B cell (primary cell): ENCODE results near the gene CABLES2. TPM values are rescaled to one million over a fixed set of nuclear protein-coding genes. Genes with fewer than 3 reads are reported as not detected.

Experiments
- ATAC-seq: fragments of 200-7000 bp; cut with Tn5 transposase; one replicate; pipeline ENCODE4 v1.10.0; 2021; ENCODE audit warnings: low read depth, mild to moderate bottlenecking, moderate number of reproducible peaks, moderate library complexity
- CTCF ChIA-PET: fragments of 350-600 bp; sonication (Branson Sonifier 250); formaldehyde crosslinking; loops from one replicate; lab custom pipeline; 2021; ENCODE audit warnings: antibody characterized with exemption, inconsistent platforms; lab: Charles Lee
- POLR2A ChIA-PET: fragments of 350-600 bp; sonication (Branson Sonifier 250); formaldehyde crosslinking; loops from one replicate; lab custom pipeline; 2021; ENCODE audit warnings: antibody characterized with exemption; lab: Charles Lee
- DNase-seq: peaks from one replicate; pipeline ENCODE4 v3.0.0; 2013
- H2AFZ ChIP-seq: 2 replicates; pipeline ENCODE4 v1.6.1; 2012; ENCODE audit warnings: mild to moderate bottlenecking, low read depth, low read length; ENCODE audit not compliant: insufficient read depth, poor library complexity, severe bottlenecking
- H3K27ac ChIP-seq, 2 donors: 1 replicate in 1 of 2; 2 replicates in 1 of 2; pipeline ENCODE4 v1.5.1; 2012 to 2013; ENCODE audit warnings: low read length in 2 of 2, mild to moderate bottlenecking in 2 of 2, moderate library complexity in 1 of 2
- H3K27me3 ChIP-seq, 4 experiments: fragments of 200-600 bp in 1 of 4; sonication (generic) in 1 of 4; replicated peaks in 1 of 4; 1 replicate in 2 of 4; 2 replicates in 2 of 4; pipeline versions ENCODE4 v1.6.1 to v1.7.0; 2013 to 2016; ENCODE audit warnings: low read length in 3 of 4, mild to moderate bottlenecking in 2 of 4, mixed read lengths in 1 of 4, moderate library complexity in 1 of 4; ENCODE audit not compliant: insufficient read depth in 4 of 4, control insufficient read depth in 3 of 4; ENCODE audit errors: control extremely low read depth in 1 of 4
- H3K36me3 ChIP-seq, 2 experiments: replicated peaks in 1 of 2; 1 replicate in 1 of 2; 2 replicates in 1 of 2; pipeline versions ENCODE4 v1.6.1 to v1.7.1; 2013; ENCODE audit warnings: low read length in 1 of 2; ENCODE audit not compliant: insufficient read depth in 2 of 2, control insufficient read depth in 1 of 2; ENCODE audit errors: control extremely low read depth in 1 of 2, extremely low read depth in 1 of 2
- H3K4me1 ChIP-seq, 2 donors: fragments of 200-600 bp in 1 of 2; sonication (generic) in 1 of 2; 1 replicate in 1 of 2; 2 replicates in 1 of 2; pipeline versions ENCODE4 v1.5.1 to v1.6.1; 2013 to 2017; ENCODE audit warnings: low read length in 2 of 2; ENCODE audit not compliant: control insufficient read depth in 2 of 2, insufficient read depth in 2 of 2
- H3K4me2 ChIP-seq: replicated peaks from 2 replicates; pipeline ENCODE3; 2012; ENCODE audit warnings: mild to moderate bottlenecking, low read depth, low read length; ENCODE audit not compliant: poor library complexity, severe bottlenecking
- H3K4me3 ChIP-seq, 5 experiments: fragments of 200-600 bp in 1 of 5; sonication (generic) in 1 of 5; 1 replicate in 3 of 5; 2 replicates in 2 of 5; pipeline versions ENCODE4 v1.5.1 to v1.7.0; 2011 to 2016; ENCODE audit warnings: low read length in 4 of 5, mild to moderate bottlenecking in 4 of 5, low read depth in 2 of 5, control low read depth in 1 of 5, moderate library complexity in 1 of 5; ENCODE audit not compliant: insufficient read depth in 1 of 5; ENCODE audit errors: control extremely low read depth in 1 of 5, extremely low read depth in 1 of 5
- H3K79me2 ChIP-seq: fragments of 200-600 bp; sonication (generic); one replicate; pipeline ENCODE4 v1.6.0; 2016; ENCODE audit warnings: low read length; ENCODE audit not compliant: control insufficient read depth, insufficient read depth
- H3K9ac ChIP-seq: fragments of 200-600 bp; sonication (generic); 2 replicates; pipeline ENCODE4 v1.6.1; 2017; ENCODE audit warnings: mild to moderate bottlenecking, low read length, moderate library complexity
- H3K9me3 ChIP-seq, 3 donors: one replicate each; pipeline versions ENCODE4 v1.6.1 to v1.7.1; 2013; ENCODE audit warnings: low read length in 2 of 3; ENCODE audit not compliant: control insufficient read depth in 2 of 3, insufficient read depth in 1 of 3; ENCODE audit errors: control extremely low read depth in 1 of 3
- H4K20me1 ChIP-seq: 2 replicates; pipeline ENCODE4 v1.6.0; 2012; ENCODE audit warnings: mild to moderate bottlenecking, low read length; ENCODE audit not compliant: insufficient read depth, control insufficient read depth, poor library complexity, severe bottlenecking
- H3K27ac Mint-ChIP-seq: one replicate; pipeline ENCODE4 v1.8.0; 2021; ENCODE audit warnings: mixed read lengths
- H3K27me3 Mint-ChIP-seq: one replicate; pipeline ENCODE4 v1.8.0; 2021; ENCODE audit warnings: mixed read lengths
- H3K4me1 Mint-ChIP-seq: one replicate; pipeline ENCODE4 v1.8.0; 2021; ENCODE audit warnings: mixed read lengths
- H3K4me3 Mint-ChIP-seq: one replicate; pipeline ENCODE4 v1.8.0; 2021; ENCODE audit warnings: mixed read lengths
- H3K9me3 Mint-ChIP-seq: one replicate; pipeline ENCODE4 v1.8.0; 2022; ENCODE audit warnings: mixed read lengths; ENCODE audit not compliant: insufficient read depth
- EZH2 ChIP-seq: IDR thresholded peaks from 2 replicates; pipeline ENCODE4 v1.6.1; 2012; ENCODE audit warnings: borderline replicate concordance, low read depth, mild to moderate bottlenecking, moderate library complexity, low read length; ENCODE audit not compliant: insufficient read depth, poor library complexity, severe bottlenecking
- WGBS: methylation state at CpG from one replicate; pipeline ENCODE4 v1.1.5; 2013; ENCODE audit warnings: missing lambda C conversion rate; ENCODE audit not compliant: insufficient coverage; 5-methylcytosine and 5-hydroxymethylcytosine counted together
- intact Hi-C: fragments of 100-400 bp; cut with micrococcal nuclease; formaldehyde crosslinking; loops from one replicate; pipeline ENCODE4 v1.10.0; 2022
- polyA plus RNA-seq: library from polyadenylated mRNA; depleted of rRNA; stranded (reverse); fragments of >200 nt; gene quantifications from 2 replicates; pipeline ENCODE4 v1.2.3, GENCODE V29; 2012
- total RNA-seq, 2 donors: library from RNA; stranded (reverse); fragments of 120-200 nt in 1 of 2; gene quantifications; 1 replicate in 1 of 2; 2 replicates in 1 of 2; pipeline versions ENCODE4 v1.2.3 to v1.2.4, GENCODE V29; 2013 to 2022
- TF ChIP-seq, protein P1 (sequence below): fragments of 200-600 bp; IDR thresholded peaks from one replicate; pipeline ENCODE4 v1.8.0; 2022; ENCODE audit warnings: antibody characterized with exemption, mild to moderate bottlenecking

Gene CABLES2
- total and polyA plus RNA-seq, 2 donors (not counting 1 experiment from before 2014, with no cell fraction given) = 4.8 to 8.2 TPM

DNA sequence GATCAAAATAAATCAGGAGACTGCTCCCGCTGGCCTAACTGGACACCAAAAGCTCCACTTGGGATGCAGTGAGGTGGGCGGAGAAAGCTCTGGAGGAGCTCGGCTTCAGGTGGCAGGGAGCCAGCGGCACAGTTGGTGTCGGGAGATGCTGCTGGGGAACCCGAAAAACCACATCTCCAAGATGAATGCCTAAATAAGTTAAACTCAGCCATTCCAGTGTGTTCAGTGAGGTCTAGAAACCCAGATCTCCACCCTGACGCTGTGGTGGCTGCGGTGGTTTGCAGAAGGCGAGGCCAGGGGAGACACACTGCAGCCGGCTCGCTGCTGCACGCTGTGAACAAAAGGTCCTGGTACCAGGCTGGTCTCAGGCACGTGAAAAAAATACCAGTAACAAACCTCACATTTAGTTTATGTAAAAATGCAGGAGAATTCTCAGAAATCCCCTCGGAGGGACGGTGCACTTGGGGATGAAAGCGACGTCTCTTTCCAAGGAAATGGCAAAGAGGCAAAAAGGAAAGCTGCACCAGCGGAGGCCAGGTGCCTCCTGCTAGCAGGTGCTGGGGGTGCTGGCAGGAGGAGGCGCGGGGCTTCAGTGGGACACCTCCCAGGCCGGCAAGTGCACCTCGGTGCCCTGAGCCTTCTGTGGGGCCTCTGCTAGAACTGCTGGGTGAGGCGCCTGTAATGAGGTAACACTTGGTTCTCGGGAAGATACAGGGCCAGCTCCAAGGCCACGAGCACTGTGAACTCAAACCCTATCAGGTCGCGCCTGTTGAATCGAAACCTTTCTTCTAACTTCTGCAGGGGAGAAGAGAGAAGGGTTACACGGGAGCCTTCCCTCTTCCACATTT, 16.5 kb downstream of the CABLES2 start:
- H3K9ac ChIP-seq = no peak overlapping the region
- peaks cover 2 to 38% of the 10 kb centered on the region in 2 experiments for H3K36me3 ChIP-seq
- 92% methylated on average over 26 of the region's 29 CpGs for WGBS
- H3K27ac ChIP-seq = no peak overlapping the region
- no peak overlapping the region for H3K4me3 ChIP-seq
- H3K4me2 ChIP-seq = no peak overlapping the region
- DNase-seq (no peak), ATAC-seq (no peak)
- H3K27ac Mint-ChIP-seq = no peak overlapping the region
- no peaks in the 10 kb centered on the region for H3K27me3 Mint-ChIP-seq
- no peak overlapping the region for H2AFZ ChIP-seq
- H3K4me1 ChIP-seq = peaks cover 15 to 24% of the 10 kb centered on the region in 2 donors
- H4K20me1 ChIP-seq = peaks cover 44% of the 10 kb centered on the region
- no peaks in the 10 kb centered on the region for H3K9me3 Mint-ChIP-seq
- intact Hi-C loops = no loop called here
- peaks cover 39% of the 10 kb centered on the region for H3K79me2 ChIP-seq
- TF ChIP-seq, protein P1, sequence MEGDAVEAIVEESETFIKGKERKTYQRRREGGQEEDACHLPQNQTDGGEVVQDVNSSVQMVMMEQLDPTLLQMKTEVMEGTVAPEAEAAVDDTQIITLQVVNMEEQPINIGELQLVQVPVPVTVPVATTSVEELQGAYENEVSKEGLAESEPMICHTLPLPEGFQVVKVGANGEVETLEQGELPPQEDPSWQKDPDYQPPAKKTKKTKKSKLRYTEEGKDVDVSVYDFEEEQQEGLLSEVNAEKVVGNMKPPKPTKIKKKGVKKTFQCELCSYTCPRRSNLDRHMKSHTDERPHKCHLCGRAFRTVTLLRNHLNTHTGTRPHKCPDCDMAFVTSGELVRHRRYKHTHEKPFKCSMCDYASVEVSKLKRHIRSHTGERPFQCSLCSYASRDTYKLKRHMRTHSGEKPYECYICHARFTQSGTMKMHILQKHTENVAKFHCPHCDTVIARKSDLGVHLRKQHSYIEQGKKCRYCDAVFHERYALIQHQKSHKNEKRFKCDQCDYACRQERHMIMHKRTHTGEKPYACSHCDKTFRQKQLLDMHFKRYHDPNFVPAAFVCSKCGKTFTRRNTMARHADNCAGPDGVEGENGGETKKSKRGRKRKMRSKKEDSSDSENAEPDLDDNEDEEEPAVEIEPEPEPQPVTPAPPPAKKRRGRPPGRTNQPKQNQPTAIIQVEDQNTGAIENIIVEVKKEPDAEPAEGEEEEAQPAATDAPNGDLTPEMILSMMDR = no peak
- TF ChIP-seq EZH2 = no peak
- peaks cover 29% of the 10 kb centered on the region for H3K4me1 Mint-ChIP-seq
- H3K9me3 ChIP-seq = no peaks in the 10 kb centered on the region
- CTCF ChIA-PET = interaction anchor here (1.0 to 1.6 kb wide), 3 partner anchors 88 to 418 kb away, joined by 3 read pairs; no protein-coding TSS in a partner anchor
- H3K4me3 Mint-ChIP-seq = no peak overlapping the region
- POLR2A ChIA-PET = interaction anchor here (0.5 to 0.7 kb wide), 2 partner anchors 88 to 259 kb away, joined by 3 read pairs; no protein-coding TSS in a partner anchor
- no peaks in the 10 kb centered on the region for H3K27me3 ChIP-seq
